ENCODE data around the gene MED26. TPM values are rescaled to one million over a fixed set of nuclear protein-coding genes. Genes with fewer than 3 reads are reported as not detected.
"Not testable (repeated sequence)": the region's sequence is repeated elsewhere in the genome, so short reads cannot be mapped to it uniquely, and the experiment has no call there.

Gene MED26
- total RNA-seq, 4 donors from 2014 or later = 5.4 to 13.9 (median 8.9) TPM

DNA sequence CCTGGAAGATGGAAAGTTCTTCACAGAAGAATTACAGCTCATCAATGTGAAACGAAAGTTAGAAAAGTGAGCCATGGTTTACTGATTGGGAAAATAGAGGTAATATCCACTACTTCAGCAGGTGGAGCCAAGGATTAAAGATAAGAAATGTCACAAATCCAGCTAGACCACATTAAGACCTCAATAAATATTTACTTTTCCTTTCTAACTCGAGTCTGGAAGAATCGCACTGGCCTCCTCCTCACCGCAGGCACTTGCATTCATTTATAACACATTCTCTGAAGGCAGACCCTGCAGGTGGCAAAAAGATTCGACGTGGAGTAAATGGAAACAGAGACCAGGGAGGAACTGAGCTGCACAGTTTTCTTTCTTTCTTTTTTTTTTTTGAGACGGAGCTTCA lies 63.2 kb downstream of the MED26 start:
- Histone ChIP-seq H3K4me1 (peaks cover 0 to 6% (median 0%) of the 10 kb centered on the region in 4 donors), H3K4me3 (no peak overlapping the region), H3K27ac (no peak overlapping the region), H3K9me3 (no peaks in the 10 kb centered on the region), H3K27me3 (no peaks in the 10 kb centered on the region), H3K36me3 (peaks cover 0 to 93% (median 0%) of the 10 kb centered on the region in 3 donors)
- TF ChIP-seq POLR2A (IDR thresholded peaks at IDR 0.05) = no peak
- TF ChIP-seq, protein P1, sequence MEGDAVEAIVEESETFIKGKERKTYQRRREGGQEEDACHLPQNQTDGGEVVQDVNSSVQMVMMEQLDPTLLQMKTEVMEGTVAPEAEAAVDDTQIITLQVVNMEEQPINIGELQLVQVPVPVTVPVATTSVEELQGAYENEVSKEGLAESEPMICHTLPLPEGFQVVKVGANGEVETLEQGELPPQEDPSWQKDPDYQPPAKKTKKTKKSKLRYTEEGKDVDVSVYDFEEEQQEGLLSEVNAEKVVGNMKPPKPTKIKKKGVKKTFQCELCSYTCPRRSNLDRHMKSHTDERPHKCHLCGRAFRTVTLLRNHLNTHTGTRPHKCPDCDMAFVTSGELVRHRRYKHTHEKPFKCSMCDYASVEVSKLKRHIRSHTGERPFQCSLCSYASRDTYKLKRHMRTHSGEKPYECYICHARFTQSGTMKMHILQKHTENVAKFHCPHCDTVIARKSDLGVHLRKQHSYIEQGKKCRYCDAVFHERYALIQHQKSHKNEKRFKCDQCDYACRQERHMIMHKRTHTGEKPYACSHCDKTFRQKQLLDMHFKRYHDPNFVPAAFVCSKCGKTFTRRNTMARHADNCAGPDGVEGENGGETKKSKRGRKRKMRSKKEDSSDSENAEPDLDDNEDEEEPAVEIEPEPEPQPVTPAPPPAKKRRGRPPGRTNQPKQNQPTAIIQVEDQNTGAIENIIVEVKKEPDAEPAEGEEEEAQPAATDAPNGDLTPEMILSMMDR (IDR thresholded peaks at IDR 0.05) = no peak
- DNase-seq = no peak

DNA sequence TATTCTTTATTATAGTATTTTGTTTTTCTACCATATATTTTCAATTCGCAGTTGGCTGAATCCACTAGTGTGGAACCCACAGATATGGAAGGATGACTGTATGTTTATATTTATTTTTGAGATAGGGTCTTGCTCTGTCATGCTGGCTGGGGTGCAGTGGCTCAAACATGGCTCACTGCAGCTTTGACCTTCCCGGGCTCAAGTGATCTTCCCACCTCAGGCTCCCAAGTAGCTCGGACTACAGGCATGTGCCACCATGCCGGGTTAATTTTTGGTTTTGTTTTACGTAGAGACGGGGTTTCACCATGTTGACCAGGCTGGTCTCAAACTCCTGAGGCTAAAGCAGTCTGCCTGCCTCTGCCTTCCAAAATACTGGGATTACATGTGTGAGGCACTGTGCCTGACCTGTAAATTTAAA lies 65.4 kb downstream of the MED26 start:
- Histone ChIP-seq H3K27me3 (no peaks in the 10 kb centered on the region), H3K9me3 (no peaks in the 10 kb centered on the region), H3K4me3 (no peak overlapping the region), H3K27ac (no peak overlapping the region), H3K36me3 (peaks cover 0 to 94% (median 0%) of the 10 kb centered on the region in 3 donors), H3K4me1 (peaks cover 0 to 6% (median 0%) of the 10 kb centered on the region in 4 donors)
- DNase-seq = no peak
- TF ChIP-seq, protein P1 (IDR thresholded peaks at IDR 0.05) = no peak
- no peak for TF ChIP-seq POLR2A (IDR thresholded peaks at IDR 0.05)

DNA sequence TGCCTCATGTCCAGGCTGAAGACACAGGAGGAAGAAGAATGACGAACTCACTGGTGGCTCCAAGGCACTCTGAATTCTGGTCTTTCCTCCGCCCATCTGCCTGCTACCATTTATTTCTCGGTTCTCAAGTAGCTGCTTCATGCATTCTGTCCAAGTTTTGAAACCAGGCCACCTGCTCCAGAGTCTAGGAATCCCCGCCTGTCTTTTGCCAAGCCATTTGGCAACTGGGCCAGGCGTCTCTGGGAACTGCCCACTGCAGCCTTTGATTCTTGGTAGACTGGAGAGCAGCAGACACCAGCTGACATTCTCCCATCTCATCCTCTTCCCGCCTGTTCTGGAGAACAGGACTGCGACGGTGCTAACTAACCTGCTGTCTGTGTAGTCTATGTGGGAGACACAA lies 66.6 kb downstream of the MED26 start:
- Histone ChIP-seq H3K36me3 (peaks cover 0 to 89% (median 0%) of the 10 kb centered on the region in 3 donors), H3K27me3 (no peaks in the 10 kb centered on the region), H3K27ac (no peak overlapping the region), H3K4me1 (peaks cover 0 to 6% (median 0%) of the 10 kb centered on the region in 4 donors), H3K9me3 (no peaks in the 10 kb centered on the region), H3K4me3 (no peak overlapping the region)
- no peak for DNase-seq
- TF ChIP-seq, protein P1 (IDR thresholded peaks at IDR 0.05) = no peak
- TF ChIP-seq POLR2A (IDR thresholded peaks at IDR 0.05) = no peak

DNA sequence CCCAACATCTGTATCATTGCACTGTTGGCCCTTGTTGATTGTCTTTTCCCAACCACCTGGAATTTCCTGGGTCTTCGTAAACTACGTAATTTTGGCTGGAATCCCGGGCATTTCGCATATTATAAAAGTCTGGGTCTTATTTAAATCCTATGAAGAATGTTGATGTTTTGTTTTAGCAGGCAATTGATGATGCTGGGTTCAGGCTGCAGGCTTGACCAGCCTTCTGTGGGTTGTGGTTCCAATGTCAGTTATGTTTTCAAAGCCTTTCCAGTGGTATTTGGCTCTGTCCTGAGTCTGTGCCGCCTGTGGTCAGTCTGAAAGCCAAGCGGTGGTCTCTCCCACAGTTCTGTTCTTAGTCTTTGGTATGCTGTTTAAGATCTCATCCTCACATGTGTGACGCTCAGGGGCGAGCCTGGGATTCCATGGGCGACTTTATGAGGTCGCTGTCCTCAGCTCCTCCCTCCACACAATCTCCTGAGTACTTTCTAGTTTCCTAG lies 68.2 kb downstream of the MED26 start:
- TF ChIP-seq POLR2A (IDR thresholded peaks at IDR 0.05) = no peak
- TF ChIP-seq, protein P1 (IDR thresholded peaks at IDR 0.05) = no peak
- Histone ChIP-seq H3K9me3 (no peaks in the 10 kb centered on the region), H3K27me3 (no peaks in the 10 kb centered on the region), H3K27ac (no peak overlapping the region), H3K4me1 (no peaks in the 10 kb centered on the region), H3K36me3 (peaks cover 0 to 88% (median 0%) of the 10 kb centered on the region in 3 donors), H3K4me3 (no peak overlapping the region)
- no peak for DNase-seq

DNA sequence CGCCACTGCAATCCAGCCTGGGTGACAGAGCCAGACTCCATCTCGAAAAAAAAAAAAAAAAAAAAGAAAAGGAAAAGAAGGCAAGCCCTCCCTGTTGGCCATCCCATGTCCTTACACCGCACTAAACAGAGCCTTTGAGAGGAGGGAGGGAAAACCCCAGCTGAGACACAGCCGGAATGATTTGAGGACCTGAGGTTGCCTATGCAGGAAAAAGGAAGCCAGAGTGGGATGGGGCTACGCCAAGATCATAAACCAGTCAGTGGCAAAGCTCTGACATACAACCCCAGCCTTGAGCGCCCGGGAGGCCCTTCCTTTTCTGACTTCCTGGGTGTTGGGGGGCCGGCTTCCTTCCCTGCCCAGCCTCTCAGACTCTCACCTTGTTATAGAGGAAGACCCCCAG lies 73.2 kb downstream of the MED26 start:
- no peaks in the 10 kb centered on the region for H3K9me3 ChIP-seq
- peaks cover 0 to 70% (median 0%) of the 10 kb centered on the region in 3 donors for H3K36me3 ChIP-seq
- no peak overlapping the region for H3K4me3 ChIP-seq

DNA sequence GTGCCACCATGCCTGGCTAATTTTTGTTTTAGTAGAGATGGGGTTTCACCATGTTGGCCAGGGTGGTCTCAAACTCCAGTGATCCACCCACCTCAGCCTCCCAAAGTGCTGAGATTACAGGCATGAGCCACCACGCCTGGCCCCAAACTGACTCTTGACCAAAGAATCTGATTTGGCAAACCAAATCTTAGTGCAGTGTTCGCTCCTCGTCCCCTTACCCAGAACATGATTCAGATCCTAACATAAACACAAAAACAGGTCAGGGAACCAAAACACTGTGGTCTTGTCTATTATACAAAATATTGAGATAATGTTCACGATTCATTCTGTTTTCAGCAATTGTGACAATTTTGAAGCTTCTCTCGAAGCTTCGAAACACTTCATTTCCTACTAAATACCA lies 76.1 kb downstream of the MED26 start:
- not testable (repeated sequence) for H3K4me1 ChIP-seq, DNase-seq, H3K27ac ChIP-seq, H3K27me3 ChIP-seq, H3K4me3 ChIP-seq, H3K9me3 ChIP-seq
- peaks cover 0 to 45% (median 0%) of the 10 kb centered on the region in 3 donors for H3K36me3 ChIP-seq

More for the DNA sequence above, 73.2 kb downstream of the MED26 start:
- no peak overlapping the region for H3K27ac ChIP-seq
- DNase-seq = no peak
- no peaks in the 10 kb centered on the region for H3K4me1 ChIP-seq
- no peaks in the 10 kb centered on the region for H3K27me3 ChIP-seq
- no peak for TF ChIP-seq POLR2A (IDR thresholded peaks at IDR 0.05)
- TF ChIP-seq, protein P1 (IDR thresholded peaks at IDR 0.05) = no peak
